Upper lobe of left lung (tissue), 6 donors: Measurements from ENCODE around the gene ARID5B. TPM values are rescaled to one million over a fixed set of nuclear protein-coding genes. Genes with fewer than 3 reads are reported as not detected.

Source experiments
- ATAC-seq, 2 donors: fragments of 200-7000 bp; cut with Tn5 transposase; one replicate each; pipeline ENCODE4 v1.9.1; 2022; ENCODE audit warnings: mild to moderate bottlenecking in 2 of 2, moderate library complexity in 2 of 2; ENCODE audit not compliant: low FRiP score in 2 of 2
- DNase-seq, 2 donors: peaks; one replicate each; pipeline ENCODE4 v3.0.0-alpha.2; 2019 to 2020
- H3K27ac ChIP-seq, 4 donors: fragments of 200-600 bp; sonication (generic); one replicate each; pipeline ENCODE4 v1.5.1; 2016 to 2019
- H3K27me3 ChIP-seq, 4 donors: fragments of 200-600 bp; sonication (generic); one replicate each; pipeline ENCODE4 v1.5.1; 2017 to 2019
- H3K36me3 ChIP-seq, 4 donors: fragments of 200-600 bp; sonication (generic); one replicate each; pipeline ENCODE4 v1.5.1; 2016 to 2019
- H3K4me1 ChIP-seq, 4 donors: fragments of 200-600 bp; sonication (generic); one replicate each; pipeline ENCODE4 v1.5.1; 2018 to 2019
- H3K4me3 ChIP-seq, 4 donors: fragments of 200-600 bp; sonication (generic); one replicate each; pipeline ENCODE4 v1.5.1; 2017 to 2019; ENCODE audit warnings: mild to moderate bottlenecking in 2 of 4, moderate library complexity in 1 of 4
- H3K9me3 ChIP-seq, 4 donors: fragments of 200-600 bp; sonication (generic); one replicate each; pipeline ENCODE4 v1.5.1; 2018 to 2019
- CTCF ChIP-seq, 6 experiments: fragments of 450-650 bp in 4 of 6; fragments of 200-600 bp in 2 of 6; sonication (generic) in 2 of 6; IDR thresholded peaks; one replicate each; pipeline ENCODE4 v1.5.1; 2016 to 2019; ENCODE audit warnings: antibody characterized with exemption in 6 of 6
- EP300 ChIP-seq, 4 donors: sonication (generic); formaldehyde crosslinking; IDR thresholded peaks; one replicate each; pipeline ENCODE4 v1.5.1; 2017; ENCODE audit warnings: antibody characterized with exemption in 4 of 4, control low read depth in 2 of 4
- POLR2A ChIP-seq, 4 donors: fragments of 450-650 bp; IDR thresholded peaks; one replicate each; pipeline ENCODE4 v1.5.1; 2016 to 2017; ENCODE audit warnings: antibody characterized with exemption in 4 of 4, mild to moderate bottlenecking in 2 of 4
- POLR2AphosphoS5 ChIP-seq, 2 donors: sonication (generic); formaldehyde crosslinking; IDR thresholded peaks; one replicate each; pipeline ENCODE4 v1.5.1; 2017; ENCODE audit warnings: antibody characterized with exemption in 2 of 2
- WGBS, 2 donors: methylation state at CpG; one replicate each; pipeline ENCODE4 v1.1.5; 2017 to 2018; 5-methylcytosine and 5-hydroxymethylcytosine counted together
- total RNA-seq, 6 donors: library from RNA; depleted of rRNA in 4 of 6; stranded (reverse); fragments of >200 nt in 4 of 6; gene quantifications; one replicate each; pipeline versions ENCODE4 v1.1.0 to v1.2.1, GENCODE V29; 2016 to 2021
- donor health status: DM: no; HTN: no; CAD: no; lungs with moderate emphysema.
- donor health status: DM: no; HTN: yes; CAD: no; lungs with severe emphysema.

Gene ARID5B
- total RNA-seq, 6 donors from 2014 or later, result 20.2 to 51.3 (median 28.4) TPM

DNA sequence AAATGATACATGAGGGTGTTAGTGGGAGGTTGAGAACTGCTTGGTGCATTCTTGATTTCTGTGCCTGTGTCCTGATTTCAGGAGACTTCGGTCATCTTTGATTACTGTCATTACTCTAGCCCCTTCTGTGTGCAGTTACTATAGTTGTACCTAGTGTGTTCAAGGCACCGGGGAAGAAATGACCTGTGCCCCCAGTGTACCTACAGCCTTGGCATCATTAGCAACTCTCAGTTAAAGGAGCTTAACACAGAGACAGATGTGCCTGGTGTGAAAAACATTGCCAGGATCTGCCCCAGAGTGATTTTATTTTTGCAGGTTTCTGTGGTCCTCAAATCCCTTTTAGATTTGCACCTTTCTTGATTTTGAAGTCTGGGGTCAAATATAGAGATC, 62.2 kb downstream of the ARID5B start:
- Histone ChIP-seq H3K4me3 (no peak overlapping the region), H3K27me3 (no peaks in the 10 kb centered on the region), H3K9me3 (no peaks in the 10 kb centered on the region), H3K4me1 (peaks cover 0 to 11% (median 6%) of the 10 kb centered on the region in 4 donors), H3K27ac (peak overlapping the region in 1 of 4 donors; percentile 11), H3K36me3 (no peaks in the 10 kb centered on the region)
- no peak for TF ChIP-seq POLR2AphosphoS5 (IDR thresholded peaks at IDR 0.05)
- TF ChIP-seq CTCF (IDR thresholded peaks at IDR 0.05), result no peak
- no peak for TF ChIP-seq POLR2A (IDR thresholded peaks at IDR 0.05)
- no peak for TF ChIP-seq EP300 (IDR thresholded peaks at IDR 0.05)
- DNase-seq (no peak), ATAC-seq (no peak)
- WGBS, 2 donors, result 84 to 87% methylated on average over 2 of the region's 2 CpGs

DNA sequence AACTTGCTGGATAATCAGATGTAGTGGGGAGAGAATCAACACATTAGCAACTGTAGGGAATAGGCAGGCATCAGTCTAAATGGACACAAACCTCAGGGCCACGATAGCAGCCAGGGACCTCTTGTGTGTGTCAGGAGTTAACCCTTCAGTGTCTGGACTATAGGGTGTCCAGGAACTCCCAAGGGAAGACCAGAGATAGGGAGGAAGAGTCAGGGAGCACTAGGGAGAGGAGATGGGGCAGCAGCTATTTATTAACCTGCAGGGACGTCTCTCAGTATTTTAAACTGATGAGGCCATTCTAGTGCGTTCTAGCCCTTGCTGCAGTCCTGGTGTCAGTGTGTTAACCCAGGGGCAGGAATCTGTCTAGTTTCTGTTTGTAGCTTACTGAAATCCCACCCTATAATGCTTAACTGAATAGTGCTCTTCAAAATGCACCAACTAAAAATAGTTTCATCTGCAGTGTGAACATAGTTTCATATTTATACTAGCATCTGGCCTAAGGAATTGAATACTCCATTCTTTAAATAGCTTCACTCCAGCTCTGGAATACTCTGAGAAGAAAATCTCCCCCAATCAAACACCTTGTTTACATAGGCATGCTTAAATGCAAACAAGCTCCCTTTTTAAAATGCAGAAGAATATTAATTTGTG, 62.7 kb downstream of the ARID5B start:
- Histone ChIP-seq H3K27ac (peak overlapping the region in 1 of 4 donors; percentile 11), H3K27me3 (no peaks in the 10 kb centered on the region), H3K36me3 (no peaks in the 10 kb centered on the region), H3K9me3 (no peaks in the 10 kb centered on the region), H3K4me1 (peaks cover 0 to 11% (median 6%) of the 10 kb centered on the region in 4 donors), H3K4me3 (no peak overlapping the region)
- DNase-seq (no peak), ATAC-seq (no peak)
- WGBS, 2 donors, result 55 to 62% methylated on average over 2 to 3 of the region's 3 CpGs
- TF ChIP-seq POLR2AphosphoS5 (IDR thresholded peaks at IDR 0.05) (no peak), POLR2A (IDR thresholded peaks at IDR 0.05) (no peak), EP300 (IDR thresholded peaks at IDR 0.05) (no peak), CTCF (IDR thresholded peaks at IDR 0.05) (no peak)

- DNase-seq (no peak), ATAC-seq (no peak)
- 83 to 86% methylated on average over 7 of the region's 7 CpGs for WGBS, 2 donors
- TF ChIP-seq POLR2AphosphoS5 (IDR thresholded peaks at IDR 0.05), result no peak
- no peak overlapping the region for H3K4me3 ChIP-seq
- H3K36me3 ChIP-seq, result no peaks in the 10 kb centered on the region
- no peaks in the 10 kb centered on the region for H3K9me3 ChIP-seq
- H3K27me3 ChIP-seq, result no peaks in the 10 kb centered on the region
- H3K27ac ChIP-seq, result no peak overlapping the region
- peaks cover 0 to 13% (median 6%) of the 10 kb centered on the region in 4 donors for H3K4me1 ChIP-seq
Observed at GRCh38 chr10:61964949-61965702, 63.6 kb downstream of the ARID5B start.

- H3K9me3 ChIP-seq, result no peaks in the 10 kb centered on the region
- DNase-seq, result no peak
- no peak overlapping the region for H3K27ac ChIP-seq
- no peak for ATAC-seq
- TF ChIP-seq EP300 (IDR thresholded peaks at IDR 0.05), result no peak
- peaks cover 4 to 17% (median 7%) of the 10 kb centered on the region in 4 donors for H3K4me1 ChIP-seq
- H3K4me3 ChIP-seq, result no peak overlapping the region
- H3K27me3 ChIP-seq, result no peaks in the 10 kb centered on the region
- H3K36me3 ChIP-seq, result no peaks in the 10 kb centered on the region
- 65 to 81% methylated on average over 3 of the region's 3 CpGs for WGBS, 2 donors
Observed at GRCh38 chr10:61965703-61966395, 64.3 kb downstream of the ARID5B start.

GRCh38 chr10:61967298-61967697, 65.8 kb downstream of the ARID5B start:
- no peaks in the 10 kb centered on the region for H3K9me3 ChIP-seq
- H3K27me3 ChIP-seq, result no peaks in the 10 kb centered on the region
- DNase-seq (no peak), ATAC-seq (no peak)
- no peaks in the 10 kb centered on the region for H3K36me3 ChIP-seq
- 93 to 97% methylated on average over 4 of the region's 4 CpGs for WGBS, 2 donors
- no peak for TF ChIP-seq CTCF (IDR thresholded peaks at IDR 0.05)
- no peak for TF ChIP-seq POLR2A (IDR thresholded peaks at IDR 0.05)
- TF ChIP-seq POLR2AphosphoS5 (IDR thresholded peaks at IDR 0.05), result no peak
- TF ChIP-seq EP300 (IDR thresholded peaks at IDR 0.05), result no peak
- H3K4me1 ChIP-seq, result peaks cover 8 to 17% (median 12%) of the 10 kb centered on the region in 4 donors
- H3K4me3 ChIP-seq, result no peak overlapping the region
- H3K27ac ChIP-seq, result no peak overlapping the region
